Keratinocyte (primary cell): ENCODE results near the gene SLC39A11. TPM values are rescaled to one million over a fixed set of nuclear protein-coding genes. Genes with fewer than 3 reads are reported as not detected.

ENCODE experiments used
- DNase-seq: peaks from one replicate; pipeline ENCODE4 v3.0.0-alpha.2; 2011; ENCODE audit warnings: low read depth, missing footprints, low spot score
- FAIRE-seq: peaks from 2 replicates; lab custom pipeline; 2011; peaks lifted over from hg19 to GRCh38; lab: Jason Lieb, UNC
- H2AFZ ChIP-seq: 2 replicates; pipeline ENCODE4 v1.6.0; 2012; ENCODE audit warnings: low read length, control low read depth, inconsistent platforms; ENCODE audit not compliant: control insufficient read depth
- H3K27ac ChIP-seq: 2 replicates; pipeline ENCODE4 v1.5.1; 2011; ENCODE audit warnings: low read length; ENCODE audit not compliant: control insufficient read depth, insufficient read depth
- H3K27me3 ChIP-seq: 3 replicates; pipeline ENCODE4 v1.6.0; 2011; ENCODE audit warnings: low read length; ENCODE audit not compliant: control insufficient read depth, insufficient read depth; ENCODE audit errors: extremely low read depth
- H3K36me3 ChIP-seq, 2 experiments: 2 replicates in 1 of 2; 3 replicates in 1 of 2; pipeline ENCODE4 v1.5.1; 2011; ENCODE audit warnings: low read length in 2 of 2, mild to moderate bottlenecking in 1 of 2; ENCODE audit not compliant: control insufficient read depth in 2 of 2, insufficient read depth in 2 of 2; ENCODE audit errors: extremely low read depth in 1 of 2
- H3K4me1 ChIP-seq: 3 replicates; pipeline ENCODE4 v1.5.1; 2011; ENCODE audit warnings: low read length; ENCODE audit not compliant: control insufficient read depth, insufficient read depth; ENCODE audit errors: extremely low read depth
- H3K4me2 ChIP-seq: 3 replicates; pipeline ENCODE4 v1.6.0; 2011; ENCODE audit warnings: low read depth, low read length; ENCODE audit not compliant: control insufficient read depth, insufficient read depth; ENCODE audit errors: extremely low read depth
- H3K4me3 ChIP-seq, 3 experiments: fragments of 200-600 bp in 1 of 3; sonication (generic) in 1 of 3; 2 replicates in 2 of 3; 3 replicates in 1 of 3; pipeline ENCODE4 v1.5.1; 2011 to 2016; ENCODE audit warnings: low read length in 3 of 3, mild to moderate bottlenecking in 3 of 3, control low read depth in 2 of 3, inconsistent platforms in 1 of 3, low read depth in 1 of 3, mixed read lengths in 1 of 3, mixed run types in 1 of 3, moderate library complexity in 1 of 3; ENCODE audit not compliant: control insufficient read depth in 2 of 3, insufficient read depth in 2 of 3; ENCODE audit errors: extremely low read depth in 1 of 3
- H3K79me2 ChIP-seq: 2 replicates; pipeline ENCODE4 v1.6.0; 2012; ENCODE audit warnings: low read length; ENCODE audit not compliant: control insufficient read depth, insufficient read depth
- H3K9ac ChIP-seq: 3 replicates; pipeline ENCODE4 v1.6.0; 2011; ENCODE audit warnings: low read length; ENCODE audit not compliant: control insufficient read depth, insufficient read depth; ENCODE audit errors: extremely low read depth
- H3K9me1 ChIP-seq: 3 replicates; pipeline ENCODE4 v1.6.0; 2011; ENCODE audit warnings: low read length; ENCODE audit not compliant: control insufficient read depth, insufficient read depth; ENCODE audit errors: extremely low read depth
- H3K9me3 ChIP-seq: 2 replicates; pipeline ENCODE4 v1.5.1; 2012; ENCODE audit warnings: low read depth, low read length; ENCODE audit not compliant: control insufficient read depth
- H4K20me1 ChIP-seq: 3 replicates; pipeline ENCODE4 v1.6.0; 2011; ENCODE audit warnings: low read length; ENCODE audit not compliant: control insufficient read depth, insufficient read depth; ENCODE audit errors: extremely low read depth
- CTCF ChIP-seq, 3 experiments: IDR thresholded peaks in 1 of 3; conservative IDR thresholded peaks in 1 of 3; optimal IDR thresholded peaks in 1 of 3; 2 replicates in 2 of 3; 3 replicates in 1 of 3; pipeline versions ENCODE3 to v1.5.1; 2011; ENCODE audit warnings: low read length in 3 of 3, mild to moderate bottlenecking in 3 of 3, moderate library complexity in 2 of 3, control low read depth in 1 of 3, inconsistent platforms in 1 of 3; ENCODE audit not compliant: insufficient read depth in 2 of 3; ENCODE audit errors: extremely low read depth in 1 of 3
- EZH2 ChIP-seq: IDR thresholded peaks from one replicate; pipeline ENCODE4 v1.6.1; 2012; ENCODE audit warnings: inconsistent platforms, mild to moderate bottlenecking, low read length, moderate library complexity
- dilution Hi-C: fragments of 300-500 bp; cut with MboI; formaldehyde crosslinking; loops from one replicate; pipeline ENCODE4 v1.7.0; 2020; ENCODE audit warnings: low sequenced_read_pairs; ENCODE audit not compliant: extremely low pct_ligation_motif_present
- polyA plus RNA-seq, 5 experiments: library from polyadenylated mRNA; depleted of rRNA in 3 of 5; stranded (reverse) in 3 of 5; stranded (forward) in 1 of 5; unstranded in 1 of 5; fragments of >200 nt; gene quantifications; 1 replicate in 1 of 5; 2 replicates in 3 of 5; 3 replicates in 1 of 5; pipeline versions ENCODE4 v1.2.1 to v1.2.3, GENCODE V29; 2011 to 2012; ENCODE audit warnings: missing spikeins in 2 of 5, low read depth in 1 of 5, low replicate concordance in 1 of 5

The SLC39A11 gene
- polyA plus RNA-seq, 1 donor (not counting 4 experiments of a cell fraction or from before 2014, with no cell fraction given) = 11.5 TPM

GRCh38 chr17:72603420-72604242, 488.9 kb downstream of the SLC39A11 start:
- no peak for DNase-seq
- Histone ChIP-seq H4K20me1 (no peaks in the 10 kb centered on the region), H3K9me3 (no peaks in the 10 kb centered on the region), H3K4me1 (peaks cover 26% of the 10 kb centered on the region), H3K27me3 (no peaks in the 10 kb centered on the region), H3K9ac (no peak overlapping the region), H3K27ac (peak overlapping the region; percentile 11), H3K9me1 (no peaks in the 10 kb centered on the region), H3K36me3 (no peaks in the 10 kb centered on the region), H3K4me2 (no peak overlapping the region), H3K4me3 (no peak overlapping the region), H3K79me2 (no peaks in the 10 kb centered on the region), H2AFZ (peak overlapping the region; percentile 28)
- FAIRE-seq = no peak
- no peak for TF ChIP-seq EZH2
- TF ChIP-seq CTCF (optimal IDR thresholded peaks at IDR 0.05 in 1 of 3, IDR thresholded peaks at IDR 0.05 in 1 of 3, conservative IDR thresholded peaks at IDR 0.05 in 1 of 3; ENCODE audit: extremely low read depth in 1 of 3, insufficient read depth in 2 of 3, low read length in 3 of 3) = no peak
- dilution Hi-C loops = no loop called here

GRCh38 chr17:72602517-72603419, 489.7 kb downstream of the SLC39A11 start:
- Histone ChIP-seq H3K9me1 (no peaks in the 10 kb centered on the region), H3K27me3 (no peaks in the 10 kb centered on the region), H3K9me3 (no peaks in the 10 kb centered on the region), H3K4me2 (peak overlapping the region; percentile 43), H4K20me1 (no peaks in the 10 kb centered on the region), H2AFZ (peak overlapping the region; percentile 69), H3K79me2 (no peaks in the 10 kb centered on the region), H3K9ac (no peak overlapping the region), H3K27ac (peak overlapping the region; percentile 11), H3K4me1 (peaks cover 26% of the 10 kb centered on the region), H3K36me3 (no peaks in the 10 kb centered on the region), H3K4me3 (no peak overlapping the region)
- TF ChIP-seq CTCF (optimal IDR thresholded peaks at IDR 0.05 in 1 of 3, IDR thresholded peaks at IDR 0.05 in 1 of 3, conservative IDR thresholded peaks at IDR 0.05 in 1 of 3; ENCODE audit: extremely low read depth in 1 of 3, insufficient read depth in 2 of 3, low read length in 3 of 3) = peak in 2 of 3 experiments; percentile 37 to 42
- TF ChIP-seq EZH2 = no peak
- DNase-seq (no peak), FAIRE-seq (peak; percentile 29)
- dilution Hi-C loops = no loop called here
